ENCODE measurements around the gene SLC12A8. TPM values are rescaled to one million over a fixed set of nuclear protein-coding genes. Genes with fewer than 3 reads are reported as not detected.

The SLC12A8 gene
- total RNA-seq, 2 experiments from 2014 or later: 1.1 to 1.6 TPM

DNA sequence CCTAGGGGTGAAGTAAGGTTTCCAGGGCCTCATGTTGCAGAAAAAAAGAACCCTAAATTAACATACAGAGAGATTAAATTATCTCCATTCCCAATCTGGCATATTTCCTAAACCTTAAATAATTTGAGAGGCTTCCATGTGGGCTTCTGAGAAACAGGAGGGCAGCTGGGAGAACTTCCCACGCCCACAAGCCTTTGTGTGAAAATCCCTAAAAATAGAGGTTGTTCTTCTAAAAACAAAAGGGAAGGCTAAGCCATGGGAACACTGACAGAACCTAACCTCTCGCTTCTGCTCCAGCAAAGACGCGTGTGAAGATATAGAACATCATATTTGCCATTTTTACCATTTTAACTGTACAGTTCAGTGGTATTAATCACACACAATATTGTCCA lies 812 bp upstream of the SLC12A8 start:
- ATAC-seq: no peak
- H3K4me3 Mint-ChIP-seq: no peak overlapping the region

GRCh38 chr3:125212091-125212508 lies 448 bp downstream of the SLC12A8 start:
- intact Hi-C loops (cut with micrococcal nuclease): no loop called here
- Mint-ChIP-seq H3K27me3 (peaks cover 54% of the 10 kb centered on the region), H3K36me3 (ENCODE audit: low read depth) (no peaks in the 10 kb centered on the region), H3K4me1 (ENCODE audit: low read depth) (peaks cover 21% of the 10 kb centered on the region), H3K27ac (no peak overlapping the region), H3K4me3 (peak overlapping the region; percentile 42), H3K9me3 (no peaks in the 10 kb centered on the region)
- DNase-seq: no peak
- ATAC-seq: peak; percentile 7
- TF ChIP-seq, protein P1, sequence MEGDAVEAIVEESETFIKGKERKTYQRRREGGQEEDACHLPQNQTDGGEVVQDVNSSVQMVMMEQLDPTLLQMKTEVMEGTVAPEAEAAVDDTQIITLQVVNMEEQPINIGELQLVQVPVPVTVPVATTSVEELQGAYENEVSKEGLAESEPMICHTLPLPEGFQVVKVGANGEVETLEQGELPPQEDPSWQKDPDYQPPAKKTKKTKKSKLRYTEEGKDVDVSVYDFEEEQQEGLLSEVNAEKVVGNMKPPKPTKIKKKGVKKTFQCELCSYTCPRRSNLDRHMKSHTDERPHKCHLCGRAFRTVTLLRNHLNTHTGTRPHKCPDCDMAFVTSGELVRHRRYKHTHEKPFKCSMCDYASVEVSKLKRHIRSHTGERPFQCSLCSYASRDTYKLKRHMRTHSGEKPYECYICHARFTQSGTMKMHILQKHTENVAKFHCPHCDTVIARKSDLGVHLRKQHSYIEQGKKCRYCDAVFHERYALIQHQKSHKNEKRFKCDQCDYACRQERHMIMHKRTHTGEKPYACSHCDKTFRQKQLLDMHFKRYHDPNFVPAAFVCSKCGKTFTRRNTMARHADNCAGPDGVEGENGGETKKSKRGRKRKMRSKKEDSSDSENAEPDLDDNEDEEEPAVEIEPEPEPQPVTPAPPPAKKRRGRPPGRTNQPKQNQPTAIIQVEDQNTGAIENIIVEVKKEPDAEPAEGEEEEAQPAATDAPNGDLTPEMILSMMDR (IDR thresholded peaks at IDR 0.05): no peak
- POLR2A ChIA-PET: interaction anchor here (0.6 kb wide), 1 partner anchor 12 kb away, joined by 3 read pairs; no protein-coding TSS in a partner anchor
- CTCF ChIA-PET: interaction anchor here (1.0 kb wide), 1 partner anchor 10 kb away, joined by 4 read pairs; no protein-coding TSS in a partner anchor

More for the DNA sequence above, 812 bp upstream of the SLC12A8 start:
- CTCF ChIA-PET: no interaction called here
- TF ChIP-seq, protein P1 (IDR thresholded peaks at IDR 0.05): no peak
- Mint-ChIP-seq H3K4me1 (ENCODE audit: low read depth) (peaks cover 21% of the 10 kb centered on the region), H3K27me3 (peaks cover 47% of the 10 kb centered on the region), H3K9me3 (no peaks in the 10 kb centered on the region), H3K36me3 (ENCODE audit: low read depth) (no peaks in the 10 kb centered on the region), H3K27ac (no peak overlapping the region)
- POLR2A ChIA-PET: no interaction called here
- no peak for DNase-seq
- intact Hi-C loops (cut with micrococcal nuclease): no loop called here

GRCh38 chr3:125211523-125212090 lies 941 bp downstream of the SLC12A8 start:
- DNase-seq (no peak), ATAC-seq (no peak)
- Mint-ChIP-seq H3K27me3 (peaks cover 54% of the 10 kb centered on the region), H3K4me1 (ENCODE audit: low read depth) (peaks cover 21% of the 10 kb centered on the region), H3K9me3 (no peaks in the 10 kb centered on the region), H3K36me3 (ENCODE audit: low read depth) (no peaks in the 10 kb centered on the region), H3K4me3 (peak overlapping the region; percentile 42), H3K27ac (no peak overlapping the region)
- intact Hi-C loops (cut with micrococcal nuclease): no loop called here
- CTCF ChIA-PET: interaction anchor here (1.0 kb wide), 1 partner anchor 9 kb away, joined by 4 read pairs; no protein-coding TSS in a partner anchor
- POLR2A ChIA-PET: no interaction called here
- TF ChIP-seq, protein P1 (IDR thresholded peaks at IDR 0.05): no peak

GRCh38 chr3:125207949-125208568 lies 4.5 kb downstream of the SLC12A8 start:
- no peaks in the 10 kb centered on the region for H3K36me3 Mint-ChIP-seq (ENCODE audit: low read depth)
- no peak overlapping the region for H3K4me3 Mint-ChIP-seq
- peaks cover 4% of the 10 kb centered on the region for H3K4me1 Mint-ChIP-seq (ENCODE audit: low read depth)

More at GRCh38 chr3:125207949-125208568, 4.5 kb downstream of the SLC12A8 start:
- POLR2A ChIA-PET: no interaction called here
- Mint-ChIP-seq H3K27ac (no peak overlapping the region), H3K9me3 (no peaks in the 10 kb centered on the region), H3K27me3 (peaks cover 48% of the 10 kb centered on the region)
- TF ChIP-seq, protein P1 (IDR thresholded peaks at IDR 0.05): no peak
- DNase-seq: no peak
- intact Hi-C loops (cut with micrococcal nuclease): loop anchor here (10.0 kb wide), 1 partner anchor 283 kb away; no protein-coding TSS in a partner anchor
- ATAC-seq: no peak
- CTCF ChIA-PET: no interaction called here
